Neuronal stem cell (in vitro differentiated cells): ENCODE data around the gene OR10AD1.
A peak's percentile ranks its signal among the peaks of the same experiment; 100 is the strongest.
"Not testable (repeated sequence)": the region's sequence is repeated elsewhere in the genome, so short reads cannot be mapped to it uniquely, and the experiment has no call there.

Source experiments
- DNase-seq: peaks from one replicate; pipeline ENCODE4 v3.0.0-alpha.2; 2013; ENCODE audit warnings: low spot score
- H2AFZ ChIP-seq: one replicate; pipeline ENCODE4 v1.6.1; 2013; ENCODE audit warnings: mild to moderate bottlenecking, low read length, inconsistent platforms
- H2AK5ac ChIP-seq: 2 replicates; pipeline ENCODE4 v1.6.1; 2013; ENCODE audit warnings: low read depth, mild to moderate bottlenecking, inconsistent platforms, low read length, moderate library complexity, mixed read lengths
- H2BK120ac ChIP-seq: 2 replicates; pipeline ENCODE4 v1.6.1; 2013; ENCODE audit warnings: low read depth, mild to moderate bottlenecking, inconsistent platforms, low read length, moderate library complexity, mixed read lengths
- H2BK12ac ChIP-seq: one replicate; pipeline ENCODE4 v1.6.1; 2013; ENCODE audit warnings: low read length, inconsistent platforms
- H2BK15ac ChIP-seq: 2 replicates; pipeline ENCODE4 v1.6.1; 2013; ENCODE audit warnings: mild to moderate bottlenecking, low read length, inconsistent platforms, mixed read lengths
- H2BK5ac ChIP-seq: one replicate; pipeline ENCODE4 v1.6.1; 2013; ENCODE audit warnings: inconsistent platforms, mild to moderate bottlenecking, low read length, moderate library complexity
- H3K14ac ChIP-seq: one replicate; pipeline ENCODE4 v1.6.1; 2013; ENCODE audit warnings: low read length, inconsistent platforms
- H3K18ac ChIP-seq: 2 replicates; pipeline ENCODE4 v1.6.1; 2013; ENCODE audit warnings: low read length, inconsistent platforms
- H3K23ac ChIP-seq: 2 replicates; pipeline ENCODE4 v1.6.1; 2013; ENCODE audit warnings: low read depth, mild to moderate bottlenecking, mixed read lengths, low read length, inconsistent platforms; ENCODE audit not compliant: poor library complexity
- H3K27ac ChIP-seq: replicated peaks from 3 replicates; pipeline ENCODE4 v1.5.1; 2013; ENCODE audit warnings: low read length, inconsistent platforms
- H3K27me3 ChIP-seq, 3 experiments: 2 replicates each; pipeline ENCODE4 v1.6.1; 2013; ENCODE audit warnings: low read length in 3 of 3, mild to moderate bottlenecking in 2 of 3, inconsistent platforms in 1 of 3, low read depth in 1 of 3, mixed read lengths in 1 of 3, moderate library complexity in 1 of 3; ENCODE audit not compliant: control insufficient read depth in 3 of 3, insufficient read depth in 3 of 3
- H3K36me3 ChIP-seq, 2 donors: replicated peaks in 1 of 2; 2 replicates each; pipeline ENCODE4 v1.6.1; 2013; ENCODE audit warnings: low read length in 2 of 2; ENCODE audit not compliant: control insufficient read depth in 2 of 2, insufficient read depth in 2 of 2
- H3K4ac ChIP-seq: 2 replicates; pipeline ENCODE4 v1.6.1; 2013; ENCODE audit warnings: inconsistent platforms, mild to moderate bottlenecking, low read length, moderate library complexity
- H3K4me1 ChIP-seq, 2 donors: 1 replicate in 1 of 2; 2 replicates in 1 of 2; pipeline ENCODE4 v1.6.1; 2013; ENCODE audit warnings: low read length in 2 of 2, low read depth in 1 of 2; ENCODE audit not compliant: control insufficient read depth in 2 of 2, insufficient read depth in 1 of 2
- H3K4me2 ChIP-seq: one replicate; pipeline ENCODE4 v1.6.1; 2013; ENCODE audit warnings: mild to moderate bottlenecking, low read length, inconsistent platforms; ENCODE audit not compliant: insufficient read depth, poor library complexity, severe bottlenecking
- H3K4me3 ChIP-seq, 2 donors: 2 replicates each; pipeline ENCODE4 v1.5.1; 2013; ENCODE audit warnings: low read length in 2 of 2, mild to moderate bottlenecking in 2 of 2, inconsistent platforms in 1 of 2, moderate library complexity in 1 of 2
- H3K79me1 ChIP-seq: one replicate; pipeline ENCODE4 v1.6.1; 2013; ENCODE audit warnings: low read depth, mild to moderate bottlenecking, inconsistent platforms, low read length, moderate library complexity
- H3K9ac ChIP-seq: one replicate; pipeline ENCODE4 v1.6.1; 2013; ENCODE audit warnings: mild to moderate bottlenecking, low read depth, low read length, inconsistent platforms; ENCODE audit not compliant: poor library complexity
- H3K9me3 ChIP-seq, 2 donors: replicated peaks in 1 of 2; 2 replicates each; pipeline versions ENCODE3 to v1.6.1; 2013; ENCODE audit warnings: low read length in 2 of 2, mild to moderate bottlenecking in 2 of 2, inconsistent platforms in 1 of 2, low read depth in 1 of 2, mixed read lengths in 1 of 2, moderate library complexity in 1 of 2; ENCODE audit not compliant: control insufficient read depth in 2 of 2, insufficient read depth in 1 of 2
- H4K8ac ChIP-seq: one replicate; pipeline ENCODE4 v1.6.1; 2013; ENCODE audit warnings: low read depth, mild to moderate bottlenecking, inconsistent platforms, low read length, moderate library complexity
- H4K91ac ChIP-seq: one replicate; pipeline ENCODE4 v1.6.1; 2013; ENCODE audit warnings: low read length, low read depth, mild to moderate bottlenecking, inconsistent platforms; ENCODE audit not compliant: poor library complexity
- WGBS, 2 donors: extraction: QIAGEN DNeasy Blood & Tissue Kit; methylation state at CpG; one replicate each; pipeline ENCODE4 v1.1.7; 2013; ENCODE audit warnings: missing lambda C conversion rate in 2 of 2, mixed read lengths in 1 of 2; ENCODE audit not compliant: insufficient read length in 2 of 2, insufficient replicate concordance in 1 of 2; ENCODE audit errors: extremely low coverage in 2 of 2; 5-methylcytosine and 5-hydroxymethylcytosine counted together

OR10AD1 gene

DNA sequence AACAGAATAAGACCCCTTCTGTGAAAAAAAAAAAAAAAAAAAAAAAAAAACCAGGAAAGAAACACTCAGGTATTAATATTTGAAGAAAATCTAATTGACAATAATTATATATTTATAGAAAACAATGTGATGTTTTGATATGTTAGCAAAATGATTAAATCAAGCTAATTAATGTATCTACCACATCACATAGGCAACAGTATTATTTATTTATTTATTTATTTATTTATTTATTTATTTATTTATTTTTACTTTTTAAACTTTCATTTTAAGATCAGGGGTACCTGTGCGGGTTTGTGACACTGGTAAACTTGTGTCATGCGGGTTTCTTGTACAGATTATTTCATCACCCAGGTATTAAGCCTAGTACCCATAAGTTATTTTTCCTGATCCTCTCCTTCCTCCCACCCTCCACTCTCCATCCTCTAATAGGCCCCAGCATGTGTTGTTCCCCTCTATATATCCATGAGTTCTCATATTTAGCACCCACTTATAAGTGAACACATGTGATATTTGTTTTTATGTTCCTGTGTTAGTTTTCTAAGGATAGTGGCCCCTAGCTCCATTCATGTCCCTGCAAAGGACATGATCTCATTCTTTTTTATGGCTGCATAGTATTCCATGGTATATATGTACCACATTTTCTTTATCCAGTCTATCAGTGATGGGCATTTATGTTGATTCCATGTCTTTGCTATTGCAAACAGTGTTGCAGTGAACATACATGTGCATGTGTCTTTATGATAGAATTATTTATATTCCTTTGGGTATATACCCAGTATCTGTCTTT lies 28.3 kb upstream of the OR10AD1 start:
- not testable (repeated sequence) for H3K9ac ChIP-seq, H2BK120ac ChIP-seq, H3K36me3 ChIP-seq, H3K18ac ChIP-seq, H3K27me3 ChIP-seq, H3K4ac ChIP-seq, H2BK5ac ChIP-seq, H2AK5ac ChIP-seq, H3K27ac ChIP-seq, H3K4me1 ChIP-seq, H3K4me3 ChIP-seq, DNase-seq, H2AFZ ChIP-seq, H4K8ac ChIP-seq, H3K79me1 ChIP-seq, H2BK12ac ChIP-seq, H4K91ac ChIP-seq, H3K14ac ChIP-seq, H2BK15ac ChIP-seq, H3K4me2 ChIP-seq, H3K23ac ChIP-seq
- peaks cover 0 to 14% of the 10 kb centered on the region in 2 donors for H3K9me3 ChIP-seq
- no CpG with 5 or more reads among the region's 2 CpGs for WGBS, 2 donors

- H3K36me3 ChIP-seq, H3K9ac ChIP-seq, H2BK5ac ChIP-seq, H3K9me3 ChIP-seq, H3K4ac ChIP-seq, DNase-seq, H3K4me2 ChIP-seq, H3K23ac ChIP-seq, H3K14ac ChIP-seq, H2AK5ac ChIP-seq, H4K8ac ChIP-seq, H2BK120ac ChIP-seq, H4K91ac ChIP-seq, H3K27me3 ChIP-seq, H3K27ac ChIP-seq, H3K79me1 ChIP-seq, H3K18ac ChIP-seq, H2BK15ac ChIP-seq, H2BK12ac ChIP-seq, H3K4me3 ChIP-seq, H3K4me1 ChIP-seq, H2AFZ ChIP-seq: not testable (repeated sequence)
- WGBS, 2 donors, result no CpG with 5 or more reads among the region's 3 CpGs
Measured at GRCh38 chr12:48224533-48224932, 21.4 kb upstream of the OR10AD1 start.

DNA sequence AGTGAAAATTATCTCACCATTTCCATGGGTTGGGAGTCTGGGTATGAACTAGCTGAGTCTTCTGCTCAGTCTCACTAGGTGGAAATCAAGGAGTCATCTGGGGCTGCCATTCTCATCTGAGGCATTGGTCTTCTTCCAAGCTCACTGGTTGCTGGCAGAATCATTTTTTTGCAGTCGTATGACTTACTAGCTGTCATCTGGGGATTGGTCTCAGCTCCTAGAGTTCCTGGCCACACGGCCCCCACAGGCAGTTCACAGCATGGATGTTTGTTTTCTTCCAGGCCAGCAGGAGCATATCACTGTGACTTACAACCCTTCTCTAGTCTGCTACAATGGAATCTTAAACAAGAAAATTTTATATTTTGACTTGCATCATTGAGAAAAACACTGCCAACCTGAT lies 18.6 kb upstream of the OR10AD1 start:
- H2BK15ac ChIP-seq, result no peak overlapping the region
- no peaks in the 10 kb centered on the region for H3K36me3 ChIP-seq
- no peak overlapping the region for H2BK12ac ChIP-seq
- H4K91ac ChIP-seq, result no peak overlapping the region
- H3K27me3 ChIP-seq, result no peaks in the 10 kb centered on the region
- H2AK5ac ChIP-seq, result no peak overlapping the region
- DNase-seq, result no peak
- no peak overlapping the region for H3K18ac ChIP-seq
- no peak overlapping the region for H2BK5ac ChIP-seq
- H3K27ac ChIP-seq, result no peak overlapping the region
- no peak overlapping the region for H4K8ac ChIP-seq
- H3K79me1 ChIP-seq, result no peaks in the 10 kb centered on the region
- no peak overlapping the region for H2BK120ac ChIP-seq
- H3K4me2 ChIP-seq, result no peak overlapping the region
- H3K4ac ChIP-seq, result no peak overlapping the region
- no peak overlapping the region for H3K4me3 ChIP-seq
- no peaks in the 10 kb centered on the region for H3K4me1 ChIP-seq
- peak overlapping the region; percentile 82 for H2AFZ ChIP-seq
- peaks cover 0 to 2% of the 10 kb centered on the region in 2 donors for H3K9me3 ChIP-seq
- H3K9ac ChIP-seq, result no peak overlapping the region
- H3K23ac ChIP-seq, result no peak overlapping the region
- H3K14ac ChIP-seq, result no peak overlapping the region
- no CpG with 5 or more reads among the region's 2 CpGs for whole genome bisulfite sequencing, 2 donors

GRCh38 chr12:48220701-48221100 lies 17.6 kb upstream of the OR10AD1 start:
- H3K4ac ChIP-seq, result no peak overlapping the region
- no peaks in the 10 kb centered on the region for H3K79me1 ChIP-seq
- DNase-seq, result no peak
- no peak overlapping the region for H3K23ac ChIP-seq
- no peak overlapping the region for H3K18ac ChIP-seq
- H2BK5ac ChIP-seq, result no peak overlapping the region
- H3K4me2 ChIP-seq, result no peak overlapping the region
- no peak overlapping the region for H4K91ac ChIP-seq
- no peak overlapping the region for H2AFZ ChIP-seq
- no peak overlapping the region for H3K4me3 ChIP-seq
- H2BK120ac ChIP-seq, result no peak overlapping the region
- no peak overlapping the region for H2AK5ac ChIP-seq
- no peak overlapping the region for H2BK15ac ChIP-seq
- no peak overlapping the region for H3K14ac ChIP-seq
- H3K9ac ChIP-seq, result no peak overlapping the region
- no peak overlapping the region for H3K27ac ChIP-seq
- WGBS, 2 donors, result no CpG with 5 or more reads among the region's 1 CpG
- no peaks in the 10 kb centered on the region for H3K36me3 ChIP-seq
- no peaks in the 10 kb centered on the region for H3K27me3 ChIP-seq
- H3K4me1 ChIP-seq, result no peaks in the 10 kb centered on the region
- H3K9me3 ChIP-seq, result no peaks in the 10 kb centered on the region
- no peak overlapping the region for H2BK12ac ChIP-seq
- no peak overlapping the region for H4K8ac ChIP-seq
